Measurements from ENCODE around the gene RAB20. TPM values are rescaled to one million over a fixed set of nuclear protein-coding genes. Genes with fewer than 3 reads are reported as not detected.

The RAB20 gene
- total and polyA plus RNA-seq, 4 donors: 35.8 to 118 (median 45.4) TPM

DNA sequence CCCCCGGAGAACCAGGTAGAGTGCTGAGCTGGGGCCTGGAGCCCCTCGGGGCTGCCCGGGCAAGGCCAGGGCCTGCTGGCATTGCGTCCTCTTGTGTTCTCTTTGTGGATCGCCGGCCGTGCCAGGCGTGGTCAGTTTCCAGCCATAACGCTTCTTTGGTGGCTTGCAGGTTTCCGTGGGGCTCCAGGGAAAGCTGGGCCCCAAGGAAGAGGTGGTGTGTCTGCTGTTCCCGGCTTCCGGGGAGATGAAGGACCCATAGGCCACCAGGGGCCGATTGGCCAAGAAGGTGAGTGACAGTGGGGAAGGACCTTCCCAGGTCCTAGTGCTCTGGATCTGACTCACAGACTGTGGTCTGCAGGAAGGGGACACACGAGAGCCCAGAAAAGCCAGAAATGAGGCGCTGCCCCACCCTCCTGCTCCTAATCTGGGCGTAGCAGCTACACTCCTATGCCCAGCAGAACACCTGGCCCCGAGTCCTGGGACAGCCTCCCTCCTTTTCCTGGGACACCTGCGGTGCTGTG lies 57.5 kb downstream of the RAB20 start:
- peaks cover 0 to 18% (median 5%) of the 10 kb centered on the region in 5 donors for H3K4me1 ChIP-seq (ENCODE audit: control insufficient read depth in 5 of 5, insufficient read depth in 5 of 5, low read length in 5 of 5)
- ATAC-seq (ENCODE audit: insufficient read depth, low FRiP score): no peak
- H3K9ac ChIP-seq (ENCODE audit: insufficient read depth in 1 of 2, low read length in 2 of 2): no peak overlapping the region
- H3K27ac ChIP-seq (ENCODE audit: low read depth in 1 of 2, low read length in 1 of 2): peak overlapping the region in 1 of 2 donors; percentile 39
- H3K9me3 ChIP-seq (ENCODE audit: control insufficient read depth in 4 of 4, insufficient read depth in 3 of 4, low read length in 3 of 4): no peaks in the 10 kb centered on the region
- no peak overlapping the region for H3K4me3 ChIP-seq
- TF ChIP-seq, protein P1, sequence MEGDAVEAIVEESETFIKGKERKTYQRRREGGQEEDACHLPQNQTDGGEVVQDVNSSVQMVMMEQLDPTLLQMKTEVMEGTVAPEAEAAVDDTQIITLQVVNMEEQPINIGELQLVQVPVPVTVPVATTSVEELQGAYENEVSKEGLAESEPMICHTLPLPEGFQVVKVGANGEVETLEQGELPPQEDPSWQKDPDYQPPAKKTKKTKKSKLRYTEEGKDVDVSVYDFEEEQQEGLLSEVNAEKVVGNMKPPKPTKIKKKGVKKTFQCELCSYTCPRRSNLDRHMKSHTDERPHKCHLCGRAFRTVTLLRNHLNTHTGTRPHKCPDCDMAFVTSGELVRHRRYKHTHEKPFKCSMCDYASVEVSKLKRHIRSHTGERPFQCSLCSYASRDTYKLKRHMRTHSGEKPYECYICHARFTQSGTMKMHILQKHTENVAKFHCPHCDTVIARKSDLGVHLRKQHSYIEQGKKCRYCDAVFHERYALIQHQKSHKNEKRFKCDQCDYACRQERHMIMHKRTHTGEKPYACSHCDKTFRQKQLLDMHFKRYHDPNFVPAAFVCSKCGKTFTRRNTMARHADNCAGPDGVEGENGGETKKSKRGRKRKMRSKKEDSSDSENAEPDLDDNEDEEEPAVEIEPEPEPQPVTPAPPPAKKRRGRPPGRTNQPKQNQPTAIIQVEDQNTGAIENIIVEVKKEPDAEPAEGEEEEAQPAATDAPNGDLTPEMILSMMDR (IDR thresholded peaks at IDR 0.05; ENCODE audit: control extremely low read depth, extremely low read depth): no peak
- no peaks in the 10 kb centered on the region for H3K27me3 ChIP-seq (ENCODE audit: control insufficient read depth in 3 of 3, insufficient read depth in 3 of 3, low read length in 2 of 3)
- peaks cover 27 to 48% (median 43%) of the 10 kb centered on the region in 4 donors for H3K36me3 ChIP-seq (ENCODE audit: control insufficient read depth in 4 of 4, insufficient read depth in 4 of 4, low read length in 4 of 4)
- WGBS, 2 donors: 90 to 92% methylated on average over 18 of the region's 18 CpGs
- DNase-seq: no peak

DNA sequence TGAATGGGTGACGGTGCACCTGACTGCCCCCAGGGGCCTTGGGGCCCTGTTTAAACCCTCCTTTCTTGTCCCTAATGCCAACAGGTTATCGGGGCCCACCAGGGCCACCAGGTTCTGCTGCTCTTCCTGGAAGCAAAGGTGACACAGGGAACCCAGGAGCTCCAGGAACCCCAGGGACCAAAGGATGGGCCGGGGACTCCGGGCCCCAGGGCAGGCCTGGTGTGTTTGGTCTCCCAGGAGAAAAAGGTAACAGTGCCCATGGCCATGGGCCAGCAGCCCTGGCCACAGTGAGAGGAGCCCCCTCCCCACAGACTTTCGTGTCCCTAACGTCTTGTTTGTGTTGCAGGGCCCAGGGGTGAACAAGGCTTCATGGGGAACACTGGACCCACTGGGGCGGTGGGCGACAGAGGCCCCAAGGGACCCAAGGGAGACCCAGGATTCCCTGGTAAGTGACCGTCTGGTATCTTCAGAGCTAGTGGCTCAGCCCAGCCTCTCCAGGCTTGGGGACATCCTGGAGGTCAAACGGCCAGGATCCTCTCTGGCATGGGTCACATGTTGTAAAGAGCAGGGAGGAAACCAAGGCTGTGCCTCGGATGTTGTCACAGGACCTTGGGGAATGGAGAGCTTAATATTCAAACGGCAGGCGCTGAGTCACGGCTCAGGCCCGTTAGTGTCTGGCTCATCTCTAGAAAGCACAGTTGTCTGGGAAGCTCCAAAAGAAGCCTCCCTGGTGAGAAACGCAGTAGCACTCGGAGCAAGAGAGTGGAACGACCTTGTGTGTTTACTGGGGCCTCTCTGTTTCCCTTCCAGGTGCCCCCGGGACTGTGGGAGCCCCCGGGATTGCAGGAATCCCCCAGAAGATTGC lies 58.3 kb downstream of the RAB20 start:
- Histone ChIP-seq H3K27ac (ENCODE audit: low read depth in 1 of 2, low read length in 1 of 2) (peak overlapping the region in 1 of 2 donors; percentile 39), H3K9me3 (ENCODE audit: control insufficient read depth in 4 of 4, insufficient read depth in 3 of 4, low read length in 3 of 4) (no peaks in the 10 kb centered on the region), H3K27me3 (ENCODE audit: control insufficient read depth in 3 of 3, insufficient read depth in 3 of 3, low read length in 2 of 3) (no peaks in the 10 kb centered on the region), H3K4me1 (ENCODE audit: control insufficient read depth in 5 of 5, insufficient read depth in 5 of 5, low read length in 5 of 5) (peaks cover 0 to 18% (median 5%) of the 10 kb centered on the region in 5 donors), H3K9ac (ENCODE audit: insufficient read depth in 1 of 2, low read length in 2 of 2) (no peak overlapping the region), H3K36me3 (ENCODE audit: control insufficient read depth in 4 of 4, insufficient read depth in 4 of 4, low read length in 4 of 4) (peaks cover 24 to 53% (median 42%) of the 10 kb centered on the region in 4 donors), H3K4me3 (no peak overlapping the region)
- TF ChIP-seq, protein P1 (IDR thresholded peaks at IDR 0.05; ENCODE audit: control extremely low read depth, extremely low read depth): no peak
- WGBS, 2 donors: 72 to 86% methylated on average over 20 of the region's 20 CpGs
- no peak for DNase-seq
- ATAC-seq (ENCODE audit: insufficient read depth, low FRiP score): no peak

DNA sequence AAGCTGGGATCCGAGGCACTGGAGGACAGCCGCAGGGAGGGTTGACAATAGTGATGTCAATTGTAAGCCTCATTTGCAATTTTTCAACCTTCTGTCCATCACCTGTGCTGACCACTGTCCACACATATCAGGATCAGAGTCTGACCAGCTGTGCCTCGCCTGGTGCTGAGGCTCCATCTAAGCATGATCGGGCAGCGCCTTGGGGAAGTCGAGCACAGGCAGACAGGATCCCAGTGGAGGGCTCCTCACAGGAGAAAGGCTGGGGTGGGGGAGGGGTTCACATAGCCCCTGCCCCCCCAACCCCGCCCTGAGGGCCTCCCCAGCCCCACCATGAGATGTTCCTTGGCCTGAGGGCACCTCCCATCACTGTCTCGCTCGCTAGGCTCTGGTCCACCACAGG lies 60.3 kb downstream of the RAB20 start:
- TF ChIP-seq, protein P1 (IDR thresholded peaks at IDR 0.05; ENCODE audit: control extremely low read depth, extremely low read depth): no peak
- no peak overlapping the region for H3K27ac ChIP-seq (ENCODE audit: low read depth in 1 of 2, low read length in 1 of 2)
- DNase-seq (no peak), ATAC-seq (ENCODE audit: insufficient read depth, low FRiP score) (no peak)
- H3K9ac ChIP-seq (ENCODE audit: insufficient read depth in 1 of 2, low read length in 2 of 2): no peak overlapping the region
- H3K4me1 ChIP-seq (ENCODE audit: control insufficient read depth in 5 of 5, insufficient read depth in 5 of 5, low read length in 5 of 5): peaks cover 0 to under 1% (median 0%) of the 10 kb centered on the region in 5 donors
- no peak overlapping the region for H3K4me3 ChIP-seq
- H3K36me3 ChIP-seq (ENCODE audit: control insufficient read depth in 4 of 4, insufficient read depth in 4 of 4, low read length in 4 of 4): peaks cover 24 to 56% (median 50%) of the 10 kb centered on the region in 4 donors
- H3K27me3 ChIP-seq (ENCODE audit: control insufficient read depth in 3 of 3, insufficient read depth in 3 of 3, low read length in 2 of 3): no peaks in the 10 kb centered on the region
- H3K9me3 ChIP-seq (ENCODE audit: control insufficient read depth in 4 of 4, insufficient read depth in 3 of 4, low read length in 3 of 4): no peaks in the 10 kb centered on the region
- 94 to 97% methylated on average over 9 of the region's 9 CpGs for WGBS, 2 donors

Measured in lung (tissue), 12 donors.